HG03558 (cell line): ENCODE data around the gene CAMKV.

Experiments used
- ATAC-seq: cut with Tn5 transposase; IDR thresholded peaks from one replicate; pipeline ENCODE4 v1.9.1; 2021; ENCODE audit warnings: moderate number of reproducible peaks; ENCODE audit not compliant: unreplicated experiment; ENCODE audit errors: extremely low read depth

CAMKV gene

GRCh38 chr3:49899815-49900214 lies 30.1 kb upstream of the CAMKV start:
- ATAC-seq, result no peak

GRCh38 chr3:49898991-49899390 lies 29.3 kb upstream of the CAMKV start:
- no peak for ATAC-seq

- no peak for ATAC-seq
These were observed 26.6 kb upstream of the CAMKV start for GRCh38 chr3:49896345-49896744.

DNA sequence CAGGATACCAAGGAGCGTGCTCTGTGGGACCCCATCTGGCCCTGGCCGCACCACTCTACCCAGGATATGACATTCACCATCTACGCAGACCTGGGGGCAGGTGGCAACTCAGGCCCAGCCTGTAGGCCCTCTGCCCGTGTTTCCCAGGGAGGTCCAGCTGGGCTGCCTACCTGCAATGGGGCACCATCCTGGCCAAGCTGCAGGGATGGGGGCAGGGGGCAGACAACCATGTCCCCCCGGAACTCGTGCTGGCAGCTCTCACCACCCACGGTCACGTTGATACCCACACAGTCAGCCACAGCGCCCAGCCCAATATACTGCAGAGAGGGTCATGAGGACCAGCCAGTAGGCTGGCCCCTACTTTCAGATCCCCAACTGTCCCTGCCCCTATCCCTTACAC lies 26.1 kb upstream of the CAMKV start:
- ATAC-seq, result no peak

DNA sequence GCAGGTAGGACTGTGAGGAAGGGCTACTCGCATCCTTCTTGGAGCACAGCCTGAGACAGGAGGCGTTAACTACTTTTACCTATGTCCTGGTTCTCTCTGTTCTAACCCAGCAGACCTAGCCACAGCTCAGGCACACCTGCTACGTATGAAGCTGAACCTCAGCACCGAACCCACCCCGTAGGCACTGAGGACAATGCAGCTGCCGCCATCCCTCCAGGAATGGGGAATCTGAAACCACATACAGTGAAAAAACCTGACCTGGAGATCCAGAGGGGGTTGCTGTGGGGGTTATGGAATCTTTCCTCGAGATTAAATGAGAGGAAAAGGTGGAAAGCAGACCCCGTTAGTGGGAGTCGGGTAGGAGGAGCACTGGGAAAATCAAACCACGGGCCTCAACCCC lies 19.6 kb upstream of the CAMKV start:
- ATAC-seq, result no peak

GRCh38 chr3:49886922-49887265 lies 17.2 kb upstream of the CAMKV start:
- no peak for ATAC-seq

DNA sequence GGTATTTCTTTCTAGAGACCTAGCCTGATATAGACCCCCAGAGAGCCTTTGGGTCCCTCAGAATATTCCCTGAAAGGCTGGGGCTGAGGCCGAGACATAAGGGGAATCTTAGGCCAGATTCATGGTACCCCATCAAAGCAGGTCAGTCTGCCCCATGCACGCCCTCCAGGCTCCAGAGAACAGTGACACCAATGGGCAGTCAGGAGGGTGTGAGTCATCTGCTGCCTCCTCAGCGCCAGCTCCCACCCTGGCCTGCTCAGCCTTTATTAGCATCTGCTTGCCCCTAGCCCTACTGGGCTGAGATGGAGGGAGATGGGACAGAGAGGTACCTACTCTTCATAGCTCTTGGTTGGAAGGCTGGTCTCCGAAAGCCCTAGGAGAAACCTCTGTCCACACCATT lies 14.3 kb upstream of the CAMKV start:
- no peak for ATAC-seq

- ATAC-seq, result no peak
These were observed 12.5 kb upstream of the CAMKV start for GRCh38 chr3:49882166-49882565.

GRCh38 chr3:49880581-49881315 lies 11.0 kb upstream of the CAMKV start:
- ATAC-seq, result no peak

- ATAC-seq, result no peak
These were observed 10.0 kb upstream of the CAMKV start for GRCh38 chr3:49879721-49880120.

DNA sequence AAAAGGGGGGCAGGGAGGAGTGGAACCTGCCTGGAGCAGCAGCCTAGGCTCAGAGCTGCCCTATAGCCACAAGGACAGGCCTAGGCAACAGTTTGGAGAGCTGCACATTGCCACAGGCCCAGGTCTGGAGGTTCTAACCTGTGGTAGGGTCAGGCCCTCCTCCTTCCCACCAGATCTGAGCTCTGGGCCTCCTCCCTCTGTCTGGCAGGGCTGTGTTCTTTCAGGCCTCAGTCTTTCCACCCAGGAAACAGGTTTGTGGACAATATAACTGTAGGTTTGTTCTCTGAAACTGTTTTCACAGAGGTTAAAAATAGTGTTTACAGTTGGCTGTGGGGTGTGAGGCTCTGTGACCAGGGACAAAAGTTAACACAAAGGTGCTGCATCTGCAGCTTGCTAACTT lies 9.0 kb upstream of the CAMKV start:
- no peak for ATAC-seq

- ATAC-seq, result no peak
These were observed 8.0 kb upstream of the CAMKV start for GRCh38 chr3:49877716-49878115.

DNA sequence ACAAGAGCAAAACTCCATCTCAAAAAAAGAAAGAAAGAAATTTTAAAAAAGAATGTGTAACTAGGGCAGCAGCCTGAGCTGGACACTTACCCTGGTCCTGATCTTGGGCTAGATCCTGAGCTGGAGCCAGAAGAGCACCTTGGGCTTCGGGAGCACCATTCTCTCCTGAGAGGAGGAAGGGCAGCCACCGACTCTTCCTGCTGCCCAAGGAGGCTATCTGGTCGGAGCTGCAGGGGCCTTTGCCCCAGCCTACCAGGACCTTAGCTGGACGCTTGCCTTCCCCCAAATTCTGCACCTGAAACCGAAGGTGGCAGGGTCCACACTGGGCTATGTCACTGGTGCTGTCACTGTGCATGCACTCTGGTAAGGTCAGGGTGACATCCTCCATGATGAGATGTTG lies 6.9 kb upstream of the CAMKV start:
- no peak for ATAC-seq

GRCh38 chr3:49873623-49874022 lies 3.9 kb upstream of the CAMKV start:
- ATAC-seq, result no peak

- ATAC-seq, result no peak
These were observed 3.1 kb upstream of the CAMKV start for GRCh38 chr3:49872801-49873281.

GRCh38 chr3:49871531-49872153 lies 1.9 kb upstream of the CAMKV start:
- no peak for ATAC-seq

DNA sequence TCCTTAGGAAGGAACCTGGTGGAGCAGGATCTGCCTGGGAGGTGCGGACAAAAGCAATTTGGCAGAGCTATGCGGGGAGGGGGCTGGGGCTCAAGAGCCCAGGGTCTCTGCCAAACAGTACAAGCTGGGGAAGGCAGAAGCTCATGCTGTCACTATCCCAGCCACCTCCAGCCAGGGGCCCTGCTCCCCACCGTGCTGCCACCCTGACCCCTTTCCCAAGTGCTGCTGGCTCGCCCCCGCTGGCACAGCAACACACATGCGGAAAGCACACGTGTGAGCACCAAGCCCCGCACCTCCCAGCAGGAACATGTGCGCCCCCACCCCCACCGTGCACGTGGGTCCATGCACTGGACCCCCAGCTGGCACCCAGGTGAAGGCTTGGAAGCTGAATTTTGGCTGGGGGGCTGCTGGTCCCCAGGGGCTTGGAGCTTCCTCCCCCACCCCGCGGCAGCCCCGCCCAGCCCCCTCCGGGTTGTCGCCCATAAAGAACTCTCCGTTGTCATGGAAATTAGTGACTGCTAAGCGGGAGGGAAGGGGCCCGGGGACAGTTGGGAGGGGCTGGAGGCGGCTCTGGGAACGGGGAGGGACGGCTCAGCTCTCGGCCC lies 742 bp downstream of the CAMKV start:
- ATAC-seq, result no peak

DNA sequence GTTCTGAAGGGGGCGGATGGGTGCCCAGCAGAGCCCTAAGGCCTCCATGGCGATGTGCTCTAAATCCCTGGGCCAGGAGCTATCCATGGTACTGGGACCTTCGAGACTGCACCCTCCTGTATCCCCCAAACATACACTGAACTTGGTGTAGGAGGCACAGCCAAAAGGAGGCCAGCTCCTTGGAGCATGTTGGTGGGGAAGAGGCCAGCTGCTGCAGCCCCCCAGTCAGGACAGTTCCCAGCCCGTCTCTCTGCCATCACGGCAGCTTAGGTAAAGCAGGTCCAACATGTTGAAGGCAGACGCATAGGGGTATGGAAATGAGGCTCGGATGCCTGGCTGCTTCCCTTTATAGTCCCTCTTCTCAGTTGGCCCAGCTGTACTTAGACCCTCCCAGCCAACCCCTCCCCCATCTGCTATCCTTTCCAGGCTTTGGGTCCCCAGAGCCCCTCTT lies 1.8 kb downstream of the CAMKV start:
- no peak for ATAC-seq

GRCh38 chr3:49867400-49867799 lies 2.3 kb downstream of the CAMKV start:
- no peak for ATAC-seq

DNA sequence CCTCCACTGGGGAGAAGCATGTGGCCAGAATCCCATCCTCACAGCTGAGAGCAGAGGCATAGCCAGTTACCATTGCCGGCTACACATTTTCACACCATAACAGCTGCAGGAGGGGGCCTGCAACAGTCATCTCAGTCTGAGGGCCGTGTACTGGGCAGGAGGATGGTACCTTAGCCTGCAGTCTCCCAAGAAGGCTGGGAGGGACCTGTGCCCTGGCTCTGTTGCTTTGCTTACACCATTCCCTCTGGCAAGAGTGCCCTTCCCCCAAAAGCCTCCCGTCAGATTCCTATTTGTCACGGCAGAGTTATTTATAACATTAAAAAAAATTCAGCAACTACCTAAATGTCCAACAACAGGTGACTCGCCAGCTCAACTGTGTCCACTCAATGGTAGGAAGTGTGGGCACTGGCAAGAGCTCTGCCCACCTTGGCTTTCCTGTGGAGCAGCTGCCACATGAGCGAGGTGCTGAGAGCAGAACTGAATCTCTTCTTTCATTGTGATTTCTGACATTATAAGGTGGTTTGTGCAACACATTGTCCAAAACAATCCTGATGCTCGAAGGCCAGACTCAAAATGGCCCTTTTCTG lies 4.4 kb downstream of the CAMKV start:
- ATAC-seq, result no peak

GRCh38 chr3:49864505-49864904 lies 5.2 kb downstream of the CAMKV start:
- ATAC-seq, result no peak
